K562 (cell line): Measurements from ENCODE around the gene BPTF. TPM values are rescaled to one million over a fixed set of nuclear protein-coding genes. Genes with fewer than 3 reads are reported as not detected.

Experiments used
- E4F1 ChIP-seq: fragments of 250-450 bp; sonication (Bioruptor Pico); IDR thresholded peaks from 2 replicates; pipeline ENCODE4 v1.5.0; 2021; ENCODE audit warnings: mild to moderate bottlenecking, borderline replicate concordance
- FOXA3 ChIP-seq, 2 experiments: fragments of 450-650 bp in 1 of 2; sonication (generic) in 1 of 2; formaldehyde crosslinking; IDR thresholded peaks in 1 of 2; conservative IDR thresholded peaks in 1 of 2; 2 replicates each; pipeline versions ENCODE4 v1.4.0 to v1.8.0; 2020 to 2022; ENCODE audit warnings: mild to moderate bottlenecking in 2 of 2, missing genetic modification reagents in 1 of 2
- GATA2 ChIP-seq: sonication (generic); formaldehyde crosslinking; IDR thresholded peaks from 2 replicates; pipeline ENCODE4 v1.4.0; 2020; ENCODE audit warnings: mild to moderate bottlenecking, missing genetic modification reagents
- GATAD2A ChIP-seq: fragments of 450-650 bp; IDR thresholded peaks from 2 replicates; pipeline ENCODE4 v1.6.1; 2017
- HMG20A ChIP-seq: fragments of 450-650 bp; formaldehyde crosslinking; conservative IDR thresholded peaks from 2 replicates; pipeline ENCODE4 v1.4.0; 2020; ENCODE audit warnings: mild to moderate bottlenecking, mixed read lengths
- KAT7 ChIP-seq: sonication (generic); formaldehyde crosslinking; IDR thresholded peaks from 2 replicates; pipeline ENCODE4 v1.8.0; 2022; ENCODE audit warnings: missing genetic modification reagents, mild to moderate bottlenecking, borderline replicate concordance
- KHSRP ChIP-seq: fragments of 450-650 bp; IDR thresholded peaks from 2 replicates; pipeline ENCODE4 v1.6.1; 2017
- MEIS2 ChIP-seq: fragments of 450-650 bp; IDR thresholded peaks from 2 replicates; pipeline ENCODE4 v1.6.1; 2014; ENCODE audit warnings: mild to moderate bottlenecking; ENCODE audit not compliant: partially characterized antibody
- MNT ChIP-seq, 2 experiments: fragments of 450-650 bp; conservative IDR thresholded peaks; 2 replicates each; pipeline ENCODE4 v1.6.1; 2017; ENCODE audit warnings: mild to moderate bottlenecking in 2 of 2, moderate library complexity in 2 of 2
- PML ChIP-seq: IDR thresholded peaks from 2 replicates; pipeline ENCODE4 v1.6.1; 2012; ENCODE audit warnings: low read length, inconsistent platforms
- POLR2AphosphoS5 ChIP-seq: IDR thresholded peaks from 2 replicates; pipeline ENCODE4 v1.6.1; 2011; ENCODE audit warnings: mild to moderate bottlenecking, low read depth, low read length, moderate library complexity; ENCODE audit not compliant: control insufficient read depth, insufficient read depth
- RHOXF2B ChIP-seq: fragments of 250-450 bp; sonication (Bioruptor Pico); conservative IDR thresholded peaks from 2 replicates; pipeline ENCODE4 v1.5.1; 2021
- SAP30 ChIP-seq: fragments of 200-600 bp; sonication (generic); IDR thresholded peaks from 2 replicates; pipeline ENCODE4 v1.6.1; 2012; ENCODE audit warnings: borderline replicate concordance, low read depth, mild to moderate bottlenecking, moderate library complexity, low read length, control low read depth, inconsistent platforms; ENCODE audit not compliant: insufficient read depth, poor library complexity, severe bottlenecking
- THAP12 ChIP-seq: fragments of 250-450 bp; sonication (Bioruptor Pico); IDR thresholded peaks from 2 replicates; pipeline ENCODE4 v1.9.0; 2021; ENCODE audit warnings: mild to moderate bottlenecking, inconsistent platforms
- ZKSCAN8 ChIP-seq: fragments of 200-800 bp; sonication (Bioruptor generic); IDR thresholded peaks from 2 replicates; pipeline ENCODE4 v1.6.1; 2016; ENCODE audit warnings: missing genetic modification characterization, missing compliant biosample characterization
- ZNF134 ChIP-seq: fragments of 250-450 bp; sonication (Bioruptor Pico); conservative IDR thresholded peaks from 2 replicates; pipeline ENCODE4 v1.4.0; 2020
- ZNF316 ChIP-seq: fragments of 450-650 bp; IDR thresholded peaks from 2 replicates; pipeline ENCODE4 v1.6.1; 2016
- ZNF354B ChIP-seq: fragments of 250-450 bp; sonication (Bioruptor Pico); IDR thresholded peaks from 2 replicates; pipeline ENCODE4 v1.4.0; 2020
- polyA plus RNA-seq, 8 experiments: library from polyadenylated mRNA; depleted of rRNA in 4 of 8; stranded (reverse) in 5 of 8; unstranded in 3 of 8; fragments of >200 nt; fragmentation: Nextera tagmentation in 2 of 8; fragmentation: Illumina TruSeq in 1 of 8; extraction: Ambion mirVana in 2 of 8; extraction: Trizol in 1 of 8; gene quantifications; 2 replicates each; pipeline versions ENCODE4 v1.2.1 to v1.2.3, GENCODE V29; 2011 to 2014; ENCODE audit warnings: inconsistent platforms in 1 of 8, missing spikeins in 1 of 8
- total RNA-seq, 7 experiments: library from RNA; depleted of rRNA in 6 of 7; stranded (reverse); fragments of >200 nt in 6 of 7; fragmentation: Illumina TruSeq in 2 of 7; extraction: Trizol in 2 of 7; gene quantifications; 2 replicates each; pipeline versions ENCODE4 v1.2.1 to v1.2.3, GENCODE V29; 2011 to 2021; ENCODE audit warnings: low replicate concordance in 1 of 7

The BPTF gene
- total and polyA plus RNA-seq, 9 of the 15 experiments (the other 6 are each of a cell fraction or from before 2014, with no cell fraction given): 12.5 to 52.1 (median 26.9) TPM

- TF ChIP-seq E4F1 (CRISPR knock-in tag): no peak
- TF ChIP-seq ZNF316: no peak
- no peak for TF ChIP-seq ZKSCAN8 (CRISPR knock-in tag)
- TF ChIP-seq THAP12 (CRISPR knock-in tag): no peak
- TF ChIP-seq HMG20A (CRISPR knock-in tag): 0 out of 2 replicates have a peak, but pooled peaks have one; percentile 24
- 0 out of 2 replicates have a peak, but pooled peaks have one; percentile 46 for TF ChIP-seq GATAD2A
- no peak for TF ChIP-seq KAT7
- TF ChIP-seq FOXA3 (CRISPR knock-in tag; conservative IDR thresholded peaks at IDR 0.05 in 1 of 2, IDR thresholded peaks at IDR 0.05 in 1 of 2): peak in 1 of 2 experiments; percentile 52; a peak in 1 of 4 replicates
- TF ChIP-seq ZNF354B (CRISPR knock-in tag): no peak
- peak in 1 of 2 experiments; percentile 75; a peak in 2 of 4 replicates for TF ChIP-seq MNT (conservative IDR thresholded peaks at IDR 0.05)
- TF ChIP-seq ZNF134 (CRISPR knock-in tag): no peak
- peak; percentile 59; the same call in 1 of the 2 replicates for TF ChIP-seq PML
- TF ChIP-seq POLR2AphosphoS5: no peak
- TF ChIP-seq KHSRP: peak; percentile 64; the same call in 1 of the 2 replicates
- TF ChIP-seq MEIS2: peak; percentile 51
- no peak for TF ChIP-seq RHOXF2B (CRISPR knock-in tag)
- TF ChIP-seq GATA2 (CRISPR knock-in tag): no peak
- no peak for TF ChIP-seq SAP30
Observed at GRCh38 chr17:67855504-67856324, 30.4 kb downstream of the BPTF start (continued).
